ENCODE results near the gene AKR7A3. TPM values are rescaled to one million over a fixed set of nuclear protein-coding genes. Genes with fewer than 3 reads are reported as not detected.
"Not testable (repeated sequence)": the region's sequence is repeated elsewhere in the genome, so short reads cannot be mapped to it uniquely, and the experiment has no call there.

Gene AKR7A3
- polyA plus RNA-seq, 10 donors, result 0.46 to 2.1 (median 0.90) TPM

- DNase-seq, result no peak
These were observed 674 bp upstream of the AKR7A3 start for GRCh38 chr1:19289244-19289643.

- DNase-seq, result no peak
These were observed 959 bp downstream of the AKR7A3 start for GRCh38 chr1:19287436-19288185.

- DNase-seq, result not testable (repeated sequence)
These were observed 2.8 kb downstream of the AKR7A3 start for GRCh38 chr1:19285807-19286206.

- not testable (repeated sequence) for DNase-seq
These were observed 3.2 kb downstream of the AKR7A3 start for GRCh38 chr1:19285366-19285765.

GRCh38 chr1:19284881-19285280, 3.7 kb downstream of the AKR7A3 start:
- no peak for DNase-seq

DNA sequence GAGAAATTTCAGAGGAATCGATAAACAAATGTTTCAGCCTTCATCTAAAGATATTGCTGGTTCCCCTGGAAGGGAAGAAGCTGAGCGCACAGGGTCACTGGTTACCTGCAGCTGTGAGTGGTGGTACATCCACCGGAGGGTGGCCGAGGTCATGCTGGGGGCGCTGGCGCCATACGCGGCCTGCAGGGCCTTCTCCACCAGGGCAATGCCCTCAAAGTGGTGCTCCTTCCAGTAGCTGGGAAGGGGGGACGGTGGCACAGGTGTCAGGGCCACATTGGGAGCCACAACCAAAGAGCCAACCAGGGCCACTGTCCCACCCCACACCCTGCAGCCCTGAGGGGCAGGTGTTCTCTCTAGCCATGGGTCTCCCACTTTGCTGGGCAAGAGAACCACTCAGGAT, 4.7 kb downstream of the AKR7A3 start:
- no peak for DNase-seq

- no peak for DNase-seq
These were observed 13.9 kb downstream of the AKR7A3 start for GRCh38 chr1:19274636-19275035.

DNA sequence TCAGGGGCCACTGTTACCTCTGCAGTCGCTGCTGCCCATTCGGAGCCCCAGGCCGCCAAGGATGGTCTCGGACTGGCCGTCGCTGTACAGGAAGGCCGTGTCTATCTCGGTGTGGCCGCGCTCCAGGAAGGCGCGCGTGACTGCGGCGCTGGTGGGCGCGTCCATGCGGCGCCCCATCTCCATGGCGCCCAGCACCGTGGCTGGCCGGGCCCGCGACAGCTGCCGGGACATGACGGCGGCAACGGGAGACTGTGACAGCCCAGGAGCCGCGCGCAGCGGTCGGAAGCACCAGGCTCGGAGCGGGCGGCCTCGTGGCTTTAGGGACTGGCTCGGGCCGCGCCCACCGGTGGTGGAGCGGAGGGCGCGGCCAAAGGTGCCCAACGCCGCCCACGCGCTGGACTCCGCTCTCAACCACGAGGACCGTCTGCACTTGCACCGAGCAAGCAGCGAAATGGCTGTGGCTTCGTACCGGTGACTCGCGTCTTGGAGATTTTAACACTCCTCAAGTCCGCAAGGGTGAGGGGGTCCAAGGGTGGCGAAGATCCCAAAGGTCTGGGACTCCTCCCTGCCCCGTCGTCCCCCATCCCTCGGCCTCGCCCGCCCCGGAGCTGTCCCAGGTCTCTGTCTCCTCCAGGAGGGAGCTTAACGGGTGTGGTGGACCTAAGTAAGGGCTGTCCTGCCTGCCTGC, 14.6 kb downstream of the AKR7A3 start:
- not testable (repeated sequence) for DNase-seq

- no peak for DNase-seq
These were observed 15.3 kb downstream of the AKR7A3 start for GRCh38 chr1:19273106-19273843.

- no peak for DNase-seq
These were observed 16.5 kb downstream of the AKR7A3 start for GRCh38 chr1:19272064-19272463.

- DNase-seq, result not testable (repeated sequence)
These were observed 18.2 kb downstream of the AKR7A3 start for GRCh38 chr1:19270343-19270730.

GRCh38 chr1:19269427-19270342, 18.9 kb downstream of the AKR7A3 start:
- DNase-seq, result not testable (repeated sequence)

DNA sequence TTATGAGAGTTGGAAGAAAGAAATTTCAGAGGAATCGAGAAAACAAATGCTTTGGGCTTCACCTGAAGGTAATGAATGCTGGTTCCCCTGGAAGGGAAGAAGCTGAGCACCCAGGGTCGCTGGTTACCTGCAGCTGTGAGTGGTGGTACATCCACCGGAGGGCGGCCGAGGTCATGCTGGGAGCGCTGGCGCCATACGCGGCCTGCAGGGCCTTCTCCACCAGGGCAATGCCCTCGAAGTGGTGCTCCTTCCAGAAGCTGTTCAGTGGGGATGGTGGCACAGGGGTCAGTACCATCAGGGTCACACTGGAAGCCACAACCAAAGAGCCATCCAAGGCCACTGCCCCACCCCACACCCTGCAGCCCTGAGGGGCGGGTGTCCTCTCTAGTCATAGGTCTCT, 20.1 kb downstream of the AKR7A3 start:
- DNase-seq, result no peak

DNA sequence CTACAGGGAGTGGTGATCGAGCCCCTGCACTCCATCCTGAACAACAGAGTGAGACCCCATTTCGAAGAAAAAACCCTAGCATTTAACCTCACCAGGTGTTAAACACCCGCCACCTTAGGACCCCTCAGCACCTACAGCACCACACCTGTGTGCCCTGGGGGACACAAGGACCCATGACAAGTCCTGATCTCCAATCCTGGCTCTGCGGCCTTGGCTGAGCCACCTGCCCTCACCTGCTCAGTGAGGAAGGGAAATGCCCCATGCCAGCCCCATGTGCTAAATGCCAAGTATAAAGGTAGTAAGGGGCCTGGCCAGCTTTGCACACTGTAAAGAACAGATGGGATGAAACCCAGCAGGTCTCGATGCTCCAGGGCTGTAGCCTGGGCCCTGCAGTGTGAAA, 25.8 kb downstream of the AKR7A3 start:
- DNase-seq, result no peak

GRCh38 chr1:19262047-19262446, 26.5 kb downstream of the AKR7A3 start:
- no peak for DNase-seq

GRCh38 chr1:19260211-19261138, 28.1 kb downstream of the AKR7A3 start:
- DNase-seq, result peak; percentile 23 to 73 (median 49)

DNA sequence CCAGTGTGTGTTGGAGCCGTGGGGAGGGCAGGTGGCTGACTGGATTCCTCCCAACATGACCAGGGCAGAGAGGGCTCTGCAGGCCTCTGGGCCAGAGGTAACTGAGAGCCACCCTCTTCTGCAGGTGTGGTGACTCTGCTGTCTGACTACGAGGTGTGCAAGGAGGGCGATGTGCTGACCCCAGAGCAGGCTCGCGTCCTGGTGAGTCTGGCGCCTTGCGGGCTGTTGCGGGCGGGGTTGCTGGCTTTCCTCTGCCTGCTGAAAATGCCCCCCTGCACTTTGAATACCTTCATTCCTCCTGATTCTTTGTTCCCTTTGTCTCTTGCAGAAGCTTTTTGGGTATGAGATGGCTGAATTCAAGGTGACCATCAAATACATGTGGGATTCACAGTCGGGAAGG, 30.2 kb downstream of the AKR7A3 start:
- DNase-seq, result no peak

GRCh38 chr1:19257178-19257914, 31.2 kb downstream of the AKR7A3 start:
- no peak for DNase-seq

GRCh38 chr1:19256301-19256700, 32.3 kb downstream of the AKR7A3 start:
- DNase-seq, result not testable (repeated sequence)

DNA sequence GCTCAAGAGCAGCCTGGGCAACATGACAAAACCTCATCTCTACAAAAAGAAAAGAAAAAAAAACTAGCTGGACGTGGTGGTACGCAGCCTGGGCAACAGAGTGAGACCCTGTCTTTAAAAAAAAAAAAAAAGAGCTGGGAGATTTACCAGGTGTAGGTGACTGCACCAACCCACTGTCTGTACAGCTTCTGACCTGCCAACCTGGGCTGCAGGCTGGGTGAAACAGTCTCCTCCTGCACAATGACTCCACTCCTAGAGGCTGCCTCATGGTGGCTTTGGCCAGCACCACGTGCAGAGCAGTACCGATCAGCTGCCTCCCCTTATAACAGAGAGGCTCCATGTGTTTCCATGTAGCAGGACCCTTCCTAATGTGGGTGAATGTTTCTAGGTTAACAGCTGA, 33.3 kb downstream of the AKR7A3 start:
- DNase-seq, result no peak
